Mucosa of gallbladder (tissue), 1 donor: ENCODE results near the gene JAG2. TPM values are rescaled to one million over a fixed set of nuclear protein-coding genes. Genes with fewer than 3 reads are reported as not detected.

Experiments used
- DNase-seq: peaks from one replicate; pipeline ENCODE4 v3.0.0-alpha.2; 2020; ENCODE audit warnings: low spot score
- total RNA-seq: library from RNA; stranded (reverse); gene quantifications from one replicate; pipeline ENCODE4 v1.2.1, GENCODE V29; 2021
- donor health status: DM: no; HTN: no; CAD: no.

Gene JAG2
- total RNA-seq, 1 donor from 2014 or later, result 12.7 TPM

- DNase-seq, result no peak
These were observed 17.3 kb downstream of the JAG2 start for GRCh38 chr14:105151084-105151837.

DNA sequence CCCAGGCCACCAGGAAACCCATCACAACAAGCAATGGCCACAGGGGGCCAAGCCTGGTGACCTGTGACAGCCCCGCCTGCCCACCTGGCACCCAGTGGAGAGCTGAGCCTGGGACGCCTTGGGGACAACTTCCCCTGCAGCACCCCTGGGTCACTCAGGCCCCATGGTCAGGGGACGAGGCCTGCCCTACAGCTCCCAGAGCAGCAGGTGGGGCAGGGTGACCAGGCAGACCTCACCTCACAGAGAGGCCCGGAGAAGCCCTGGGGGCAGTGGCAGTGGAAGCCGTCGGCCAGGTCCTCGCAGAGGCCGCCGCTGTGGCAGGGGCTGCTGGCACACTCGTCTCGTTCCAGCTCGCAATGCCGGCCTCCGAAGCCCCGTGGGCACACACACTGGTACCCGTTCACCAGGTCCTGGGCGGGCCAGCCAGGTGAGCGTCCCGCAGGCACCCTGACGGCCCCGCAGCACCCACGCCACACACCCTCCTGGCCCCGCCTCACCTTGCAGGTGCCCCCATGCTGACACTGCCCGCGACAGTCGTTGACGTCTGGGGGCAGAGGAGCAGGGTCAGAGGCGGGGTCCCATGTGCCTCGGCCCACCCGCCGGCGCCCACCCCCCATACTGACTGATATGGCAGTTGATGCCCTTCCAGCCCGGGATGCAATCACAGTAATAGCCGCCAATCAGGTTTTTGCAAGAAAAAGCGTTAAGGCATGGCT lies 18.1 kb downstream of the JAG2 start:
- no peak for DNase-seq

DNA sequence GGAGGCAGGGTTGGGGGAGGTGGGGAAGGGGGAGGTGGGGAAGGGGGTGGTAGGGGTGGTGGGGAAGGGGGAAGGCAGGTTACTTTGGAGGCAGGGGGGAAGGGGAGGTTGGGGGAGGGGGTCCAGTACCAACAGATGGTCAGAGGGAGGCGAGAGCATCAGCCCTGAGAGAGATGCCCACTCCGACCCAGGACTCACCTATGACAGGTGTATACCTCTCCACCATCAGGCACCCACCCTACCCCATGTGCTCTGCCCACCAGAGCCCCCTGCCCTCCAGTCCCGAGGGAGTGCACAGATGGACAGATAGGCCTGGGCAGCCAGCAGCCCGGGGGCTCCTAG lies 18.6 kb downstream of the JAG2 start:
- no peak for DNase-seq

DNA sequence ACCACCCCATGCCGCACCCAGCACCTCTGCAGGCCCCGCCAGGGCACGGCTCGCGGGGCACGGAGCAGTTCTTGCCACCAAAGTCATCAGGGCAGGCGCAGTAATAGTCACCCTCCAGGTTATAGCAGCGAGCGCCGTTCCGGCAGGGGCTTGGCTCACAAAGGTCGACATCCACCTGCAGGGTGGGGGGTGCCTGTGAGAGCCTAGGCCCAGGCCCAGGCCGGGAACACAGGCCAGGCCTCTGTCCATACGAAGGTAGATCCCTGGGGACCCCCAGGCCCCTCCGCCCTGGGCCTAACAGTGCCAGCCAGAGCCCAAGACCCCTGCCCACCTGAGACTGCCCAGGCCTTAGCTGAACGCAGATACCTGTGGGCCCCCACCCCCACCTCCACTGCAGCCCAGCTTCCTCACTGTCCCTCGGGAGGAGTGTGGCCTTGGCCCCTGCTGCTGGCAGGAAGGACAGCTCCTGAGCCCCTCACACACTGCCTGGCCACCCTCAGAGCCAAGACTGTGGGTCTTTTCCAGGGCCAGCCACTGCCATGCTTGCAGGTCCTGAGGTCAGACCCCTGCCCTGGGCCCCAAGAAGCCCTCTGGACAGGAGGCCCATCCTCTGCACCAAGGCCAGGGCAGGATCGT lies 19.3 kb downstream of the JAG2 start:
- no peak for DNase-seq

- DNase-seq, result no peak
These were observed 19.9 kb downstream of the JAG2 start for GRCh38 chr14:105148604-105149145.

GRCh38 chr14:105147671-105148603 lies 20.6 kb downstream of the JAG2 start:
- DNase-seq, result no peak

- no peak for DNase-seq
These were observed 21.5 kb downstream of the JAG2 start for GRCh38 chr14:105146976-105147635.

DNA sequence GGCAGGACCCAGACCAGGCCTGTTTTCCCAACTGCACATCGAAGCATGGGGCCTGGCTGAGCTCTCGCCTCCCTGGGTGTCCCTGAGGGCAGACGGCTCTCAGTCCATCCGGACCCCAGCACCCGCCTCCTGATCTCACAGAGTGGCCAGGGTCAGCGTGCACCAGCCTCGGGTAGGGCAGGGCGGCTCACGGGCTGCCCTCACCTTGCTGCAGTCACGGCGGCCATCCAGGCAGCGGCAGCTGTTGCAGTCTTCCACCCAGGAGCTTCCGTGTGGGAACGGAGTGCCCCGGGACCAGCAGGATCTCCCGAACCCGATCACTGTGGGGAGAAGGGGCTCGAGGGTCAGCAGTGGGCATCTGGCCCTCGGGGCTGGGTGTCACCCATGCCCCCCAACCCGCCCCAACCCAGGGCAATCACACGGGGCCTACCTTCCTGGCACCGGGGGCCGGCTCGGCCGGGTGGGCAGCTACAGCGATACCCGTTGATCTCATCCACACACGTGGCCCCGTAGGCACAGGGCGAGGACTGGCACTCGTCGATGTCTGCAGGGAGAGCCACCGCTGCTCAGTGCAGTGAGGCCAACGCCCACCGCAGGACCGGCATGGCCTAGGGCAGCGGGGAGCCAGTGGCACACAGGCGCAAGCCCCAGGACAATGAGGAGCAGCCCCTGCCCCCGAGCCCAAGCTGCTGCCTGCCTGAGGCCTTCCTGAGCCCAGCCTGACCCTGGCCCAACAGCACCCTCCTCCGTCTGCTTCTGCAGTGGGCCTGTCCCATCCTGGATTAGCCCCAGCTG lies 22.2 kb downstream of the JAG2 start:
- DNase-seq, result no peak

- DNase-seq, result no peak
These were observed 23.0 kb downstream of the JAG2 start for GRCh38 chr14:105145381-105146180.

- no peak for DNase-seq
These were observed 23.8 kb downstream of the JAG2 start for GRCh38 chr14:105144666-105145380.

DNA sequence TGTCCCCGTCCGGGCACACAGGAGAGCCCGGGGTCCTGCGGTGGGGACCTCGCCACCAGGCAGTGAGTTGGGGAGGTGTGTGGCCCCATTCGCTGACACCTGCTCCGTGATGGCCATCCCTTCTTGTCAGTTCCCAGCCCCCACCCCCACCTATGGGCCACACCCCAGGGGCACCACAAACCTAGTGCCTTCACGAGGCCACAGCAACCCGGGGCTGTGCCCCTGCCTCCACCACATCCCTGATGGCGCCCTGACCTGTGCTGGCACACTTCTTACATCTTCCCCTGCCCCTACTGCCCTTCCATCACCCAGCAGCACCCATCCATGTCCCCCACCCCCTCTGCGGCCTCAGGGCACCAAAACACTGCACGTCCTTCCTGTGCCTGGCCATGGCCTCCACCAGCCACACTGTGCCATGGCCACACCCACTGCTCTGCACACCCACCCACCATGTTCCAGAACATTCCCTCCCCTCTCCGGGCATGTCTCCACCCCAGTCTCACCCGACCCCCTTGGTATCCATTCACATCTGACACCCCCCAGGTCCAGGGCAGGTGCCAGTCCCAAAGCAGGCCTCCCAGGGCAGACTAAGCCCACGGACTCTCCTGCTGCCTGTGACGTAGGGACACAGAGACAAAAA lies 24.4 kb downstream of the JAG2 start:
- DNase-seq, result no peak

GRCh38 chr14:105143451-105144025 lies 25.0 kb downstream of the JAG2 start:
- no peak for DNase-seq

GRCh38 chr14:105142651-105143450 lies 25.7 kb downstream of the JAG2 start:
- no peak for DNase-seq

- no peak for DNase-seq
These were observed 26.9 kb downstream of the JAG2 start for GRCh38 chr14:105141486-105142281.

DNA sequence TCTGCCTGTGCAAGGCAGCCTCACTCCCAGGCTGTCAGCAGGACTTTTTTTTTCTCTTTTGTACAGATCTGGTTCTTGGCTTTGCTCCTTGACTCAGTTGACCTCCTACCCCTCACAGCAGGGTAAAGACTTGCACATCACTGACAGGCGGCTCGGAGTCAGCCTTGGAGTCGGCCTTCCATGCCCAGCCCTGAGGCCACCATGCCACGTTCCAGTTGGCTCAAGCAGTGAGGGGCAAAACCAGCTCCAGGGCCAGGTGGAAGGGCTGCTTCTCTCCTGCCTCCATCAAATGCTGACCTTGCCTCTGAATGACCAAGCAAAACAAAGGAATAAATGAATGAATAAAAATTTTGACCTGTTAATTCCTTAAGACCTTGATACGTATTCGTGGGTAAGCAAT lies 27.6 kb downstream of the JAG2 start:
- DNase-seq, result no peak

- DNase-seq, result no peak
These were observed 28.0 kb downstream of the JAG2 start for GRCh38 chr14:105140581-105140980.
